Fibroblast of skin of scalp (primary cell): ENCODE measurements around the gene RHOC. TPM values are rescaled to one million over a fixed set of nuclear protein-coding genes. Genes with fewer than 3 reads are reported as not detected.
"Not testable (repeated sequence)": the region's sequence is repeated elsewhere in the genome, so short reads cannot be mapped to it uniquely, and the experiment has no call there.

Experiments used
- DNase-seq: peaks from one replicate; pipeline ENCODE4 v3.0.0-alpha.2; 2013
- polyA plus RNA-seq, 2 experiments: library from polyadenylated mRNA; unstranded; fragments of 120-200 nt; gene quantifications; one replicate each; pipeline ENCODE4 v1.2.1, GENCODE V29; 2013; ENCODE audit not compliant: insufficient read length in 2 of 2

RHOC gene
- 859 TPM for polyA plus RNA-seq (2013, experiment 1 of 2; ENCODE audit: insufficient read length)
- 805 TPM for polyA plus RNA-seq (2013, experiment 2 of 2; ENCODE audit: insufficient read length)

- peak; percentile 76 for DNase-seq
Observed at GRCh38 chr1:112706505-112707220, at the start of gene RHOC. Gene RHOC (minus strand): TSS chr1:112707127. CDS start chr1:112703799, 3,328 bp downstream.

DNA sequence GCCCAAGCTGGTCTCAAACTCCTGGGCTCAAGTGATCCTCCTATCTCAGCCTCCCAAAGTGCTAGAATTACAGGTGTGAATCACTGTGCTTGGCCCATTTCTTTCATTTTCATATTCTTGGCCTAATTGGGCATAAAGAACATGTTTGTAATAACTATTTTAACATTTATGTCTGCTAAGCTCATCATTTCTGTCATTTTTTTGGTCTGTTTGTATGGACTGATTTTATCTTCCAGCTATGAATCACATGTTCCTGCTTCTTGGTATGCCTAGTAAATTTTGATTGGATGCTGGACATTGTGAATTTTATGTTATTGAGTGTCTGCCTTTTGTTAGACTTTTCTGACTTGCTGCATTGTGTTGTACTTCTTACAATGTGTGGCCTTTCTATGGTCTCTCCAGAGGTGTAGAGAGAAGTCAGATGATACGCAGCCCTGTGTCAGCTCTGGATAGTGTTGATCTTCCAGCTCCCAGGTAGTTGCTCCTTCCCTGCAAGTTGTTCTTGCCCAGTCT is 47.2 kb upstream of the RHOC start:
- DNase-seq = no peak

GRCh38 chr1:112748396-112748795 is 41.5 kb upstream of the RHOC start:
- no peak for DNase-seq

DNA sequence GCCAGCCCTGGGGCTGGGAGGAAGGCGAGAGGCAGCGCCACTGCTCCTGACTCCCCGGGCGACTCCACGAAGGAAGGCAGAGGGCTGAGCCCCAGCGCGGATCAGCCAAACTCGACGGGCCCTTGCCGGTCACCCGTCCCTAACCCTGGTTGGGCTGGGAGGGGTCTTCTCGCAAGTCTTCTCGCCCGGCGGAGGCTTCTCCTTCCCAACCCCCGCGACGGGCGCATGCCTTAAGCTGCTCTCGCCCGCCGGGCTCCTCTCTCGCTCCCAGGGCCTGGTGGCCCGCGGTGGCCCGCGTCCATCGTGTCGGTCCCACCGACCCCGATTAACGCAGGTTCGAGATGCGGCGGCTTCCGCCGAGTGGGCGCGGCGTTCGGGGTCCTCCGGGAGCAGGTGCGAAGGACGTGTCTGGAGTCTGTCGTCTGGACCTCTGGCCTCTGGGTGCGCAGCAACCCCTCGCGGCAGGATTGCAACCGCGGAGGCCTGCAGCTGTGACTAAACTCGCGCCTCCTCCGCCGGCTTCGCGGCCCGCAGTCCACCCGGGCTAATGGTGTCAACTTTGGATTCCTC is 37.2 kb upstream of the RHOC start:
- DNase-seq = peak; percentile 45

DNA sequence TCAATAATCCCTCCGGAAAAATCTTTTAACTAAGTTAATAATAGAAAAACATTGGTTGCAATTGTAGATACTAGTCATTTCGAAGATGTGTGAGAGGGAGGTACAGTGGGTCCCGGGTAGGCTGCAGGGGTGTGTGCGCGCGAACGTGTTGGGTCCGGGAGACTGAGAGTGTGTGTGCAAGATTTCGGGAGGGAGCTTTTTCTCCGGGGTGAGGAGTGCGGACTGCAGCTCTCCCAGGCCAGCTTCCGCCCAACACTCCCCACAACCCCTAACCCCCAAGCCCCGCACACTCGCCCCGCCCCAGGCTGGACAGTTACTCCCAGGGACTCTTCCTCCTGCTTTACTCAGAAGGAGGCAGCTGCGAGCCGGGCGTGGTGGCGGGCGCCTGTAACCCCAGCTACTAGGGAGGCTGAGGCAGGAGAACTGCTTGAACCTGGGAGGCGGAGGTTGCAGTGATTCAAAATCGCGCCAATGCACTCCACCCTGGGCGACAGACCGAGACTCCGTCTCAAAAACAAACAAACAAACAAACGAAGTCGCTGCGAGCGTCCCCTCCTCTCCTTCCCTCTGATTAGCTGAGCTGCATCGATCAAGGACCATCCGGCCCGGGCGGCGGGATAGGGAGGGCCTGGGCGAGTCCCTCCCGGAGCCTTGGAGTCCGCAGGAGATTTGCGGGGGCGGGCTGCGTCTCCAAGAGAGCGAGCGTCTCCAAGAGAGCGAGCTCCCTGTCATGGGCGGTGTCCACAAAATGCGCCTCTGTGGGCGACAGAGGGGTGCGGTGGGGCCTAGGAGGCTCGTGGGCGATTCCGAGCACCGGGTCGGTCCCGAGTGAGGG is 36.5 kb upstream of the RHOC start:
- DNase-seq = no peak

DNA sequence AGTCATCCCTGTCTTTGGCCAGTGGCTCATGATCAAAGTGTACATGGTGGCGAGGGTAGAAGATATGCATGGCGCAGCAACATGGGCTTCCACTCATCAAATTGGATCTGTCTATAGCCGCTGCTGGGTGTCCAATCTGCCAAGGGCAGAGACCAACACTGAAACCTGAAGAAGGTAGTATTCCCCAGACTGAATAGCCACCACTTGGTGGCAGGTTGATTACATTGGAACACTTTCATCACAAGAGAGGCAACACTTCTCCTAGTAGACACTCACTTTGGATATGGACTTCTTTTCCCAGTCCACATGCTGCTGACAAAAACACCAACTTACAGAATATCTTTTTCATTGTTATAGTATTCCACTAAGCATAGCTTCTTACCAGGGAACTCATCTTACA is 30.6 kb upstream of the RHOC start:
- no peak for DNase-seq

- DNase-seq = peak; percentile 78
Observed at GRCh38 chr1:112735752-112736151, 28.8 kb upstream of the RHOC start.

GRCh38 chr1:112731451-112731850 is 24.5 kb upstream of the RHOC start:
- DNase-seq = no peak

DNA sequence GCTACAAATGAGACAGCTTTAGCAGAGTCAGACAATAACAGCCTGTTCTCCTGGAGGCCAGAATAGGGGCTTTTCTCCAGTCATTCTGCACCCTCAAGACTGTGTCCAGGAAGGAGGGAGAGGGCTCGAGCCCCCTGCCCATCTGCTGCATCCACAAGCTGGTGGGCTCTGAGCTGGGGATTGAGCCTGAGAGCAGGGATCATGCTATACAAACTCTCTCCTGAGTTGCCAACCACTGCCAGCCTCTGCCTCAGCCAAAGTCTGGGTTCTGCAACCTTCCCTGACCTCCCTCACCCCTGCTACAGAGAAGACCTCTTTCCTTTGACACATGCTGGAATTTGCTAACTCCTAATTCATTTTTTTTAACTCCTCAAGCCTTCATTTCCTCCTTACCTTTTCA is 23.0 kb upstream of the RHOC start:
- DNase-seq = no peak

DNA sequence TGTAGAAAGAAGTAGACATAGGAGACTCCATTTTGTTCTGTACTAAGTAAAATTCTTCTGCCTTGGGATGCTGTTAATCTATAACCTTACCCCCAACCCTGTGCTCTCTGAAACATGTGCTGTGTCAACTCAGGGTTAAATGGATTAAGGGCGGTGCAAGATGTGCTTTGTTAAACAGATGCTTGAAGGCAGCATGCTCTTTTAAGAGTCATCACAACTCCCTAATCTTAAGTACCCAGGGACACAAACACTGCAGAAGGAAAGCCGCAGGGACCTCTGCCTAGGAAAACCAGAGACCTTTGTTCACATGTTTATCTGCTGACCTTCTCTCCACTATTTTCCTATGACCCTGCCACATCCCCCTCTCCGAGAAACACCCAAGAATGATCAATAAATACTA is 22.1 kb upstream of the RHOC start:
- DNase-seq = not testable (repeated sequence)

DNA sequence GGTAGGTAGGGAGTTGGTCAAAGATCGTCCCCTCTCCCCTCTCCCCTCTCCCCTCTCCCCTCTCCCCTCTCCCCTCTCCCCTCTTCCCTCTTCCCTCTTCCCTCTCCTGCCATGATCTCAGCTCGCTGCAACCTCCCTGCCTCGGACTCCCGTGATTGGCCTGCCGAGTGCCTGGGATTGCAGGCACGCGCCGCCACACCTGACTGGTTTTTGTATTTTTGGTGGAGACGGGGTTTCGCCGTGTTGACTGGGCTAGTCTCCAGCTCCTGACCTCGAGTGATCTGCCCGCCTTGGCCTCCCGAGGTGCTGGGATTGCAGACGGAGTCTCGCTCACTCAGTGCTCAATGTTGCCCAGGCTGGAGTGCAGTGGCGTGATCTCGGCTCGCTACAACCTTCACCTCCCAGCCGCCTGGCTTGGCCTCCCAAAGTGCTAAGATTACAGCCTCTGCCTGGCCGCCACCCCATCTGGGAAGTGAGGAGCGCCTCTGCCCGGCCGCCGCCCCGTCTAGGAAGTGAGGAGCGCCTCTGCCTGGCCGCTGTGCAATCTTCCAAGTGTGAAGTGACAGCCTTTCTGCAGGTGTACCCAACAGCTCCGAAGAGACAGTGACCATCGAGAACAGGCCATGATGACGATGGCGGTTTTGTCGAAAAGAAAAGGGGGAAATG is 21.5 kb upstream of the RHOC start:
- not testable (repeated sequence) for DNase-seq

- no peak for DNase-seq
Observed at GRCh38 chr1:112727716-112728115, 20.8 kb upstream of the RHOC start.

- not testable (repeated sequence) for DNase-seq
Observed at GRCh38 chr1:112724240-112724639, 17.3 kb upstream of the RHOC start.

GRCh38 chr1:112723511-112723839 is 16.5 kb upstream of the RHOC start:
- DNase-seq = no peak

DNA sequence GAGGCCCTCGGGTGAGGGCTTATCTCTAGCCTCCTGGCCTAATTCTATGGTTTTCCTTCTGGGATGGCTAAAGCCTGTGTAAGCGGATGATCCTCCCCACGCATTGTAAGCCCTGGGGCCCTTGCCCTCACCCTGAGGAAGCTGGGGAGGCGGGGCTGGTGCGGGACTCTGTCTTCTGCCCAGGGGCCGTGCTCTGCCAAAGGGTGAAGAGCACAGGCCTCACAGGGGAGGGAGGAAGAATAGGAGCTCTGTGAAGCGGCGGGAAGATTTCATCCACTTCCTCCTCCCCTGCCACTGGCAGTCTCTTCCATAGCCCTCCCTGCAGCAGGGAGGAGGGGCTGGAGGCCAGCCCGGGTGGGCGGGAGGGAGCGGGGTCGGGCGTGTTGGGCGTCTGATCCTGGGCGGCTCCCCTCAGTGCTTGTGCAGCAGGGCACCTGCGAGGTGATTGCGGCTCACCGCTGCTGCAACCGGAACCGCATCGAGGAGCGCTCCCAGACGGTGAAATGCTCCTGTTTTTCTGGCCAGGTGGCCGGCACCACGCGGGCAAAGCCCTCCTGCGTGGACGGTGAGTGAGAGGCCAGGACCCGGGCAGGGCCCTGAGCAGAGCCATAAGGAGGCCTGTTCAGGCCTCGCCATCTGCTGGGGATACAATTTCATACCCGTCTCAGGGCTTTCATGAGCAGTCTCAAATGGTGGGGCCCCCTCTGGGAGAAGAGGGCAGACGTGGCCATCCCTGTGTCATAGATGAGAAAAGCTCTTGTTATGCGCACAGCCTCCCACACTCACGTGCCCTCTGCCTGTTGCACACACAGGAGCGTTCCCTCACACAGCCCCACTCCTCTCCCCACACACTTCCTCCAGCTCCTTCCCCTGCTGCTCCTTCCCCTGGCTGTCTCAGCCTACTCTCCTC is 15.9 kb upstream of the RHOC start:
- DNase-seq = peak; percentile 46

- DNase-seq = no peak
Observed at GRCh38 chr1:112721966-112722524, 15.1 kb upstream of the RHOC start.

DNA sequence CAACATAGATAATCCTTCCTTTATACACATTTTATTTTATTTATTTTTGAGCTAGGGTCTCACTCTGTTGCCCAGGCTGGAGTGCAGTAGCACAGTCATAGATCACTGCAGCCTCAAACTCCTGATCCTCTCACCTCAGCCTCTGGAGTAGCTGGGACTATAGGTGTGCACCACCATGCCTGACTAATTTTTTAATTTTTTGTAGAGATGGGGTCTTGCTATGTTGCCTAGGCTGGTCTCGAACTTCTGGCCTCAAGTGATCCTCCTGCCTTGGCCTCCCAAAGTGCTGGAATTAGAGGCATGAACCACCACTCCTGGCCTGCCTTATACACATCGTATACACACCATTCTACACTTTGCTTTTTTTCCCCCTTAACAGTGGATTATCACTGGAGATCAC is 14.4 kb upstream of the RHOC start:
- not testable (repeated sequence) for DNase-seq

DNA sequence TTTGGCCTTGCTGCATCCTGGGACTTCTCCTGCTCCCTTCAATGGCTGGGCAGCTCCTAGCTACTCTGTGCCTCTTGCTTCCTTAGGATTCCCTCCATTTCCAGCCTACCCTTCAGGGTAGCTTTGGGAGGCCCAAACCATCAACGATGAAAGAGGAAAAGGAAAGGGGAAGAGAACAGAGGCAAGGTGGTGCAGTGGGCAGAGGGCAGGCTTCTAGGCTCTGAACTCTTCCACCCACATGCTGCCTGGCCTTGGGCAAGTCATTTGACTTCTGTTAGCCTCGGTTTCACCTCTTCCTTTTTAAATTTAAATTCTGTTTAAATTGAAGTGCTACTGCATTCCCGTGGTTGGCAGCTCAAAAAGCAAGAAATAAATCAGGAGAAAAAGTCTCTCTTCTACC is 13.9 kb upstream of the RHOC start:
- no peak for DNase-seq

GRCh38 chr1:112719706-112720105 is 12.8 kb upstream of the RHOC start:
- no peak for DNase-seq

GRCh38 chr1:112718691-112719418 is 11.9 kb upstream of the RHOC start:
- peak; percentile 67 for DNase-seq
